Measurements from ENCODE around the gene POLR1D. TPM values are rescaled to one million over a fixed set of nuclear protein-coding genes. Genes with fewer than 3 reads are reported as not detected.
A peak's percentile ranks its signal among the peaks of the same experiment; 100 is the strongest.
"Not testable (repeated sequence)": the region's sequence is repeated elsewhere in the genome, so short reads cannot be mapped to it uniquely, and the experiment has no call there.

POLR1D gene
- polyA plus RNA-seq, 10 donors = 108 to 153 (median 126) TPM

DNA sequence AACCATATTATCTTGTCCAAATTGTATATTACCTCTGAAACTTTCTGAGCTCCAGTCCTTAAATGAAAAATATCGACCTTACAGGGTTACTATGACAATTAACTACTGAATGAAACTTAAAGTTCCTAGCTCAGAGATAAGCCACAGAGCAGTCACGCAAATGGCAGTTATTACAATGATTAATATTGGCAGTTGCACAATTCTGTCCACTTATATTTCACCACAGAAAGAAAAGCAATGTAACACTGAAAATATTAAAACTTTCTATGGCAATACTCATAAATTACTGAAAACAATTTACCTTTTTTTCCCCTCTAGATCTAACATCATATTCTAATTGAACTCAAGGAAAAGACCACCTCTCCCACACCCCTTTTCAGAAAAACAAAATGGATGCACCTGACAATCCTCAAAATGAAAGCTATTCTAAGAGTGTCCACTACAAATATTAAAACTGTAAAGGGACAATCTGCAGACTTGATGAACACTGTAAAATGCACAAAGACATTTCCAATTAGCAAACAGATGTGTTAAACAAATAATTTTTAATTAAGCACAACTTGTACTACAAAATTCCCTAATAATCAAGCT lies 16.0 kb upstream of the POLR1D start:
- no peak for DNase-seq

DNA sequence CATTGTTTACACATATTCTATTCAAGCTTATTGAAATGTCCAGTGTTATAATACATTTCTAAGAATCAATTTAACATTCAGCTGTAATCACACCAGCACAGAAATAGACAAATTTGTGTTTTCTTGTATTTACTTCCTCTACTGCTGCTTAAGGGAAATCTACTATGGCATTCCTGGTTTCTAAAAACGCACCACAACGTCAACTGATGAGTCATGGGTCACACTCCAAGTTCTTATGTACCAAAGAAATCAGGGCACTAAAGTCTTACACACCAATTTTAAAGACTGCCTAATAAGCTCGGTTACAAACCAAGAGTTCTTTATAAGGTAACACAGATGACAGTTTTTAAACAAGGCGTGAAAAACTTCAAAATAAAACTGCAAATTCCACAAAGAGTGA lies 14.6 kb upstream of the POLR1D start:
- no peak for DNase-seq

DNA sequence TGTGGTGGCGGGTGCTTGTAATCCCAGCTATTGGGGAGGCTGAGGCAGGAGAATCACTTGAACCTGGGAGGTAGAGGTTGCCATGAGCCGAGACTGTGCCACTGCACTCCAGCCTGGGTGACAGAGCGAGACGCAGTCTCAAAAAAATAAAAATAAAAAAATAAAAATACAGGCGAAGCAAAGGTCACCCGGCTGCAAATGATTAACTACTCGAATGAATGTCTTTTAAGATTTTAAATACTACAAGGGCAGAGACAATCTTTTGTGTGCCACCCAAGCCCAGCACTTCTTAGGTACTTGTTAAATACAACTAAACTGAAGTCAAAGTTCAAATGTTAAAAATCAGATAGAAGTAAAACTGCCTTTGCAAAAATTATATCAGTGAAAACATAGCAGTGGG lies 8.1 kb upstream of the POLR1D start:
- DNase-seq = no peak

DNA sequence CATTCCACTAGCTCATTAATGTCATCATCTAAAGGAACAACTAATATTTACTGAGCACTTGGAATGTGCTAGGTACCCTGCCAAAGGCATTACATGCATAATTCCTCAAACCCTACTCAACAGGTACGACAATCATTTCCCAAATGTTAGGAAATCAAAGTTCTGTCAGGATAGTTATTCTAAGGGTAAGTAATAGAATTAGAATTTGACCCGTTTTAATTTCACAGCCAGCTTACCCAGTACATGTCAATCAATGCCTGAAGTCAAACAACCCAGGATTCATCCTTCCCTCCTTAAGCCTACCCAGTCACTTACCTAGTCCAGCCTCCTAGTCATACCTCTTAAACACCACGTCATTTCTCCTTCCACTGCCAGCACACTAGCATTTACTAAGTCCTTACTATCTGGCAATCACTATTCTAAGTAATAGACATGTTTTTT lies 3.8 kb upstream of the POLR1D start:
- no peak for DNase-seq

DNA sequence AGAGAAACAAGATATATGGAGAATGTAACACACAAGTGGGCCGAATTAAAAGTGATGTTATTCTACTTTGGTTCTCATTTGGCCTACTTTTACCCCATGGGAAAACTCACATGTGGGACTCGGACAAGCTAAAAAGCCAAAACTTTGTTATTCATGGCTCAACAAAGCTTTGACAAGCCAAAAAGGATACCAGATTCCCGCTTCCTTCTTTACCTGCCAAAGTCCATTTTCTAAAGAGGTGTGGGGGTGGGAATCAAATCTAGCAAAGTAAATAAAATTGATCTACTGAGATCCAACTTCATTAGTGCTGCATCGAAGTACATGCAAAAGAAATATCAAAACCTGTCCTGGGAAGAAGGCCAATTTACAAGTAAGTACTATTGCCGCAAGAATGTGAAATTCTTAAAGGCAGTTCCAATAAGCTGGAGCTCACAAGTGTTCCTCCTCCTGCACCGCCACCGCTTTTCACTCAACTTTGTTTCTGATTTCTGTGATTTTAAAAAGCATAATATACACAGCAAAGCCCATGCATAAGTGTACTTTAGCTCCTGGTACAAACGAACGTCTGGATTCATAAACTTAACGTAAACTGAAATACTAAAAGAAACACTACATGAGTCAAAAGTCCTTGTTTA lies 2.5 kb upstream of the POLR1D start:
- DNase-seq = no peak

DNA sequence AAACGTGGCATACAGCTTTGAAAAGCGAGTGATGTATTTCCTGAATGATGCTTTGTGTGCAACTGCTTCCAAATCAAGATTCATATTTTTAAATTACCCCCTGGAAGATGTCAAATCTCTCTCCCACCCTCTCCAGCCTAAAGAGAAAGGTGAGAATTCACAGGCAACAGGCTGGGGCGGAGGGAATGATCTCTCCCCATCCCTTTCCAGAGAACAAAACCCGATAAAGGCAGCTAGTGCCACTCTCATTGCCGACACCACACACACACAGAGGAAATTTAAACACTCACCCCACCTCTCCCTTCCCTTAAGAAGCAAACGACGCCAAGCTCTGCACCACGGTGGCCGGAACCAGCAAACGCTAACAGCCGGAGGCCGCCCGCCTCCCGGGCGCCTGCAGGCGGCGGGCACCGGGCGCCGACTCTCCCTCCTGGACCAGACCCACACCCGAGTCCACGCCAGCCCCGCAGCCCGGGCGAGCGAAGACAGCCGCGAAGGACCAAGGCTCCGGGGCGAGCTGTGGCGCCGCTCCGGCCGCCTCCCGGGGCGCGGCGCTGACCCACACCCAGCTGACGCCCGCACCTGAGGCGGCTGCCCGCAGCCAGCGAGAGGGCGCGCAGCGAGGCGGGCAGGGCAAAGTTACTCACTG lies 1.8 kb upstream of the POLR1D start:
- DNase-seq = no peak

DNA sequence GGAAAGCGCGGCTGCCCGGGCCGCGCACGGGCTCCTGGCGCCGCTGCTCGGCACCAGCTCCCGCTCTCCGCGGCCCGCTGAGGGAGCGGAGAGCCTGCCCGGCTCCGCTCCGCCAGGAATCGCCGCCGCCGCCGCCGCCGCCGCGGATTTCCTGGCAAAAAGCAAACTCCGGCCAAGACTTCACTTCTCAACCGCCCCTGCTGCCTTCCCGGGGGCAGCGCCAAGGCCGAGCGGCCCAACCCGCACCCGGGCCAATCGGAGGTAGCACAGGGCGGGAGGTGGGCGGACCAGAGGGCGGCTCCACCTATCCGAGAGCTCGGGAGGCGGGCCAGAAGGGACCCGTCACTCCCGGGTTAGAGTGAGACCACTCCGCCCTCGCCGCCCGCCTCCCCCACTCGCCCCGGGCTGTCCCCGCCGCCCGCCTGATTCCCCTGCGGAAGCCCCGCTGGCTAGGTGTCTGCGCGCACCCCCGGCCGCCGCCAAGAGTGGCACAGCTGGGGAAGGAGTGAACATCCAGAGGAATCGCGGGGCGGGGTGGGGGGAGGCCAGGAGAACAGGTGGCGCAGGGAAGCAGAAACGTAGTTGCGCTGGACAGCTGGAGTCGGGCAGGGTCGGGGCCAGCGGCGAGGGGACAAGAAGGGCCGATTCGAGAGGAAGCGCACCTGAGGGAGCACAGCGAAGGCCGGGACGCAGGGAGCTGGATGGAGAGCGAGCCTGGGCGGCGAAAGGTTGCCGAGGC lies 1.1 kb upstream of the POLR1D start, which contains the start of gene LNX2:
TSS of gene LNX2 (minus strand) at position 153 of the 739 bp plus-strand sequence. CDS start 38,826 bp downstream, outside the sequence.
- DNase-seq = peak; percentile 97 to 98 (median 98)

DNA sequence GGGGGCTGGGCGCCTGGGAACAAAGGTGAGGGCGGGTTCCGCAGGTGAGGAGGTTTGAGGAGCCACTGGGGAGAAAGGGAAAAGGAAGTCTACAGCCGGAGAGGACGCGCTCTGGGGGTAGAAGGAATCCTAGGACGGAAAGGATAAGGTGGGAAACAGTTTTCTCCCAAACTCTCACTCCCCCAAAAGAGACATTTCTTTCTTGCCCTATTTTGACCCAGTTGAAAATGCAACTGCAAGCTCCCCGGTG lies 651 bp upstream of the POLR1D start:
- no peak for DNase-seq

DNA sequence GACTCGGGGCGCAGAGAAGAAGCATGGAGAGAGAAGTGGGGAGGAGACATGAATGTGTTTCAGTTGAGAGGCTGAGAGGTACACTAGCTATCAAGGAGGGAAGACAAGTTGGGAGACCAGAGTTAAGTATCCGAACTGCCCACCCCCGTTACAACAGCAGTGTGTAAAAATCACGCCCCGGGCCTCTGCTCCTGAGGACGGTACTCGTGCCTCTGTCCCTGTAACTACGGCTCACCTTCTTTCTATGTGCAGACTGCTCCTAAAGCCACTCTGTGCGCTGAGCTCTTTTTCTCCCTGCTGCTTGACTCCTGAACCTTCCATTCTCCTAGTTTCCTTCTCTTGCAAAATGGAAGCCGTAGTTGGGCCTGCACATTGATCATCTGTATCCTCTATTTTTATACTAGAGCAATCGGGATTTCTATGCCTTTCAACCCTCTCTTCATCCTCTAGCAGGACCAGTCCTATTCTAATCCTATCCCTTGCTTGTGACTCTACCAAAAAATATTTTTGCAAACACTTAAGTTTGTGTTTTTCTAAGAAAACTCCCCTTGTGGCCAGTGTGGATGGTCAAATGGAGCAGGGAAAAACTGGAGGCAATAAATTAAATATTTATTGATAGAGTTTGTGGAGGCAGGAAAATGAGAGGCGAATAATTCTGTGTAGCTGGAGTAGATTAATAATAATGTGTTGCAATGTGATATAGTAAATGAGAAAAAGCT lies 569 bp downstream of the POLR1D start:
- DNase-seq = no peak

DNA sequence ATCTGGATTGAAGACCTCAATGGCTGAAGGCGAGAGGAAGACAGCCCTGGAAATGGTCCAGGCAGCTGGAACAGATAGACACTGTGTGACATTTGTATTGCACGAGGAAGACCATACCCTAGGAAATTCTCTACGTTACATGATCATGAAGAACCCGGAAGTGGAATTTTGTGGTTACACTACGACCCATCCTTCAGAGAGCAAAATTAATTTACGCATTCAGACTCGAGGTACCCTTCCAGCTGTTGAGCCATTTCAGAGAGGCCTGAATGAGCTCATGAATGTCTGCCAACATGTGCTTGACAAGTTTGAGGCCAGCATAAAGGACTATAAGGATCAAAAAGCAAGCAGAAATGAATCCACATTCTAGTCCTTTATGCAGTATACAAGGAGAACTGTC lies 1.2 kb downstream of the POLR1D start:
- no peak for DNase-seq

DNA sequence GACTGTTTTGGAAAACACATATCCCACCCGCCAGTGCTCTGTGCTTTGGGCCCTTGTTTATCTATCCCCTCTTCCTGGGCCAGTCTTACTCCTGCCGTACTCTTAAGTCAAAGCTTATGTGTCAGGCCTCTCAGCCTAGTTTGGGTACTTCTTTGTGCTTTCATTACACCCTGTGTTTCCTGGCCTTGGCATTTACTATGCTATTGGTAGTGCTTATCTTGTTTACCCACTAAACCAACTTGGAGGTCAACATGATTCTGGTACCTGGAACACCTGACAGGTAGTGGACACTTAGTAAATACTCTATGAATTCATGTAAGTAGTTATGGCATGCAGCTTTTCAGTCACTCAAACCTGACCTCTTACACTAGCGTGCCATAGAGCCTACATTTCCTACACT lies 2.4 kb downstream of the POLR1D start:
- DNase-seq = no peak

DNA sequence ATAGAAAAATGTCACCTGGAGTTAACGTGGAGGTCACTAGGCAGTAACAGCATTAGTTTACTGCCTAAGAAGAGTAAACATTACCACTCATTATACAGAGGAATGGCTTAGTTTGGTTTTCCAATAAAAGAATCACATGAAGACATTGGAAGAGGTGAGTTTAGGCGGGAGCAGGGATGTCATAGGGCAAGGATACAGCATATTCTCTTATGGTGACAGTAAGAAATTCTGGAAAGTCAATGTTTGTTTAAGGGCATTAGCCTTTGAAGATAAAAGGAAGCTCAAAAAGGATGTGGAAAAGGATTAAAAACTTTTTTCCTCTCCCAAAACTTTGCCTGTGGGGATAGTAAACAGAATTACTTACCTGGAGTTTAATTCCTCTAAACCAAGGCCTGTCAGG lies 4.1 kb downstream of the POLR1D start:
- no peak for DNase-seq

DNA sequence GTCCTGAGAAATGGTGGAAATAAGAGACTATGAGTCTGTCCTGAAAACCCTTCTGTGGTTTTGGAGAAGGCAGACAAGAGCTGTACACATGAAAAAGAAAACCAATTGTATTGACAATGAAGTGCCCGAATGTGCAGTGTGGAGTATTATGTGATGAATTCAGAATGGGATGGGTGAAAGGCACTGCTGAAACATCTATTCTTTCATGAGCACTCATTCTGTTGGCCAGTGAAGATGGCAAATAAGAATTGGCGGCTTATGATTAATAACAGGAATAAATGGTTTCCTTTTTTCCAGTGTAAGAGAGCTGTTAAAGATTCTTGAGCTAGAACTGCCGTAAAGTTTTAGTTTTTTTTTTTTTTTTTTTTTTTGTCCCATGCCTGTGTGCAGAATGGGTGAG lies 5.7 kb downstream of the POLR1D start:
- no peak for DNase-seq

DNA sequence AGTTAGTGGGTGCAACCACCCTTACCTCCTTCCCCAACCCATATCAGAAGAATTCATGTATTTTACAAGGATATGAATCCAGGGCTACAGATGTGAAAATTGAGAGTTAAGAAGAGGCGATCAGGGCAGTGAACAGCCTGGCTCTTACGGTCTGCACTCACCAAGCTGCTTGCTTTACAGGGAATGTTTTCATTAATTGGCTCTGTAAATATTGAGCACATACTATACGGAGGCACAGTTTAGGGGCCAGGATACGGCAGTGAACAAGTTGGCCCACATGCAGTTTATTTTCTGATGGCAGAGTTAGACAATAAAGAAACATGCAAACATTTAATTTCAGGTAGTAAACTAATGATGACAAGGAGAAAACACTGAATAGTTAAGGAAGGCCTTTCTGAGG lies 6.4 kb downstream of the POLR1D start:
- DNase-seq = no peak

DNA sequence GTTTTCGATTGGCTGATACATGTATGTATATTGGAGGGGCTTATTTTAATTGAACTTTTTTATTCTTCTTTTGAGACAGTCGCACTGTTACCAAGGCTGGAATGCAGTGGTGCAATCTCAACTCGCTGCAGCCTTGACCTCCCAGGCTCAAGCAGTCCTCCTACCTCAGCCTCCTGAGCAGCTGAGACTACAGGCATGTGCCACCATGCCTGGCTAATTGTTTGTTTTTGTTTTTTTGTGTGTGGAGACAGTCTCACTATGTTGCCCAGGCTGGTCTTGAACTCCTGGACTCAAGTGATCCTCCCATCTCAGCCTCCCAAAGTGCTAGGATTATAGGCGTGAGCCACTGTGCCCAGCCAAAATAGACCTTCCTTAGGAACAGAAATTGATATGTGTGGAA lies 7.1 kb downstream of the POLR1D start:
- DNase-seq = not testable (repeated sequence)

DNA sequence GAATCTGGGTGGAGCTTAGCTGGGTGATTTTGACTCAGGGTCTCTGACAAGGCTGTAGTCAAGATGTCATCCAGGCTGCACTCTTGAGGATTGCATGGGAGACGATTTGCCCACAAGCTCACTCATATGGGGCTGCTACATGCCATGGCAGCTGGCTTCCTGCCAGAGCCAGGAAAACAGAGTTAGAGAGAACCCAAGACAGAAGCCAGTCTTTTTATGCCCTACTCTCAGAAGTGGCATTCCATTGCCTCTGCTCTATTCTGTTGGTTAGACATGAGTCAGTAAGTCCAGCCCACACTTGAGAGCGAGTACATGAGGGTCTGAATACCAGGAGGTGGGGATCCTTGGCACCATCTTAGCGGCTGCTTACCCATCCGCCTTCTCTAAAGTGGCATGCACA lies 9.5 kb downstream of the POLR1D start:
- DNase-seq = no peak

DNA sequence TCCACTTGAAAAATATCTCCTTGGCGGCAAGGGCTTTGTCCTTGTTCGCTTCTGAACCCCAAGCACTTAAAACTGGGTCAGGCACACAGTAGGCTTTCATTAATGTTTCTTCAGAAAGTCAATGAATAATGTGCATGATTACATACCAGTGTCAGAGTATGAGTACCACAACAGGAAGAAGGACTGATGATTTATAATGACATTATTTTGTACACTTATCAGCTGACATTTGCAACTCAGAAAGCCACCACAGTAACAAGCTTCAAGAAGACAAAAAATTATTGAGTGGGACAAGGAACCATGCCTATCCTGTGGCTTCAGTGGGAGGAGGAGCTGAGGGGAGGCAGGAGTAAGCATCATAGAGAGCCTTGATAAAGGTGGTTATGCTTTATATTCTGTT lies 10.0 kb downstream of the POLR1D start:
- no peak for DNase-seq

DNA sequence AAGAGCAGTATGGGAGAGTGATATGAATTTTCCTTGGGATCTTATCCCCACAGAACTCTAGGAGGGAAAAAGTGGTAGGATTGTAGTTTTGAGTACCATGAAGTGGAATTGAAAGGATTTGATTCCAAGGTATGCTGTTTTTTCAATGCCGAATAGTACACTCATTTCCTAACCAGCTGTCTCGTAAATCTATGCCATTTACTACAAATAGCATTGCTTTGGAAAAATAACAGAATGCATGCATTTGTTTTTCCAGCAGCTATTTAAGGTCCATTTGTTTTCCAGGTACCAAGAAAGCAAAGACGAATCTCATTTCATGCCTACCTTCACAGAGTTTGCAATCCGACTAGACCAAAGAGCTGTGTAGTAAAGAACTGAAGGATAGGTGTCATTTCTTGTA lies 10.5 kb downstream of the POLR1D start:
- DNase-seq = no peak

DNA sequence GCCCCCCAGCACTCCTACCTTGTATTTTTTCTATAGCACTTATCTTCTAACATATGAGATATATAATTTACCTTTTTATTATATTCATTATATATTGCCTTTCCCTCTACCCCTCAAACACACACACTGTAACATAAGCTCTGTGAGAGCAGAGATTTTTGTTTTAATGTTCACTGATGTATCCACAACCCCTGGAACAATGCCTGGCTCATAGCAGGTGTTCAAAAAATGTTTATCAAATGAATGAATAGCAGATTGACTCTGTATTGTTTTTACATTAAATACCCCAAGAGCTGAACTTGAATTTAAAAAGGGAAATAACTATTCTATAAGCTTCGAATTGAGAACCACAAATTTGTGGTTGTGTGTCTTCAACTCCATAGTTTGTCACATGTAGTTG lies 11.0 kb downstream of the POLR1D start:
- DNase-seq = no peak

DNA sequence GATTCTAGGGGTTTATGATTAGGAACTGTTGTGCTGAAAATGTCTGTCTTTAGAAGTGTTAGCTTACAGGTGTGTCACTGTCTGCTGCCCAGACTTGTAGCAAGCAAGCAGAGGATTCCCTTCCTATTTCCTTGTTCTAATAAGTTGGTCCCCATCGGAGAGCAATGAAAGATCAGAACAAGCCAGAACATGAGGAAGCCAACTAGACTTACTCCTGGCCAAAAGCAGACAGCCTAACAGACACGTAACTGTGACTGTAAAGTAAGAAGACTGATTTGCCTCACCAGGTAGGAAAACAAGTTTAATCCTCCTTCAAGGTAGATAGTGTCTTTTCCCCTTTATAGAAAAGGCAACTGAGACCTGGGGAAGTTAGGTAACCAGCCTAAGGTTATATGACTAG lies 12.5 kb downstream of the POLR1D start:
- no peak for DNase-seq

DNA sequence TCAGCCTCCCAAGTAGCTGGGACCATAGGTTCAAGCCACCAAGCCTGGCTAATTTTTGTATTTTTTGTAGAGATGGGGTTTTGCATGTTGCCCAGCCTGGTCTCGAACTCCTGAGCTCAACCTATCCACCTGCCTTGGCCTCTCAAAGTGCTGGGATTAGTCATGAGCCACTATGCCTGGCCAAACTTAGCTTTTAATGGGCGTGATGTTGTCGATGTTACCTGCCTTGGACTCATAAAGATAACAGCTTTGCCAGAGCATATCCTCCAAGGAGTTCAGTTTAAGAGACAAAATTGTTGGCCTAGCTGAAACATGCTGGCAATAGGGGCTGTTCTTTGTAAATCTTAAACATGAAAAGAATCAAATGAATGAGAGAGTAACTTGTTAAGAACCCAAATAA lies 13.1 kb downstream of the POLR1D start:
- DNase-seq = no peak

DNA sequence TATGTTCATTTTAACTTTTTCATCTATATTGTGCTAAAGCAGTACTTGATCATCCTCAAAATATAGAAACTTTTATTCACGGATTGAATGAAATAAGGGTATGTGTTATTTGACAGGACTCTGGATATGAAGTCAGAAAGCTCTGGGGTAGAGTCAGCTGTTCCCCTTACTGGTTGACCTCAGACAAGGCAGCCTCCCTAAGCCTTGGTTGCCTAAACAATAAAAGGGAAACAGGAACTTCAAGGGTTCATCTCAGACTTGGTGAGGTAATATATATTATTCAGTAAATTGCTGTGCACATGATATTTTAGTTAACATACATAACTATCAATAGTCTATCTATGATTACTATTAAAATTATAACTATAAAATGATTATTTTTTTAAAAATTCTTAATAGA lies 13.6 kb downstream of the POLR1D start:
- no peak for DNase-seq

All from muscle of back (tissue), 11 donors.